A549 (cell line): ENCODE results near the gene ADGRB2. TPM values are rescaled to one million over a fixed set of nuclear protein-coding genes. Genes with fewer than 3 reads are reported as not detected.

Experiments used
- ATAC-seq, 2 experiments: fragments of 200-7000 bp in 1 of 2; fragments of >200 bp in 1 of 2; cut with Nextera tagmentation in 1 of 2; cut with Tn5 transposase in 1 of 2; 3 replicates each; pipeline versions ENCODE4 v1.8.0 to v1.9.1; 2018 to 2020; ENCODE audit warnings: mild to moderate bottlenecking in 1 of 2, moderate library complexity in 1 of 2
- CTCF ChIA-PET: fragments of 300-600 bp; sonication (Branson Sonifier 250); formaldehyde crosslinking; extraction: SDS; loops from one replicate; lab custom pipeline; 2021; ENCODE audit warnings: antibody characterized with exemption, inconsistent platforms; lab: Yijun Ruan, JAX
- POLR2A ChIA-PET: fragments of 350-600 bp; formaldehyde crosslinking; extraction: SDS; loops from one replicate; lab custom pipeline; 2021; ENCODE audit warnings: antibody characterized with exemption, inconsistent platforms; lab: Yijun Ruan, JAX
- DNase-seq, 2 experiments: peaks; one replicate each; pipeline versions ENCODE4 v3.0.0 to v3.0.0-alpha.2; 2011 to 2016; ENCODE audit warnings: low read depth in 1 of 2, low spot score in 1 of 2
- FAIRE-seq: peaks from 2 replicates; lab custom pipeline; 2011; peaks lifted over from hg19 to GRCh38; lab: Jason Lieb, UNC
- H3K27ac ChIP-seq, 2 experiments: fragments of >200 bp; sonication (Bioruptor Twin); formaldehyde crosslinking; 3 replicates each; pipeline ENCODE4 v1.5.1; 2016 to 2017
- H3K4me1 ChIP-seq: fragments of >200 bp; sonication (Bioruptor Twin); formaldehyde crosslinking; 3 replicates; pipeline ENCODE4 v1.6.1; 2016
- H3K4me2 ChIP-seq: fragments of >200 bp; sonication (Bioruptor Twin); formaldehyde crosslinking; 3 replicates; pipeline ENCODE4 v1.6.1; 2016
- H3K4me3 ChIP-seq: fragments of >200 bp; sonication (Bioruptor Twin); formaldehyde crosslinking; 3 replicates; pipeline ENCODE4 v1.5.1; 2016
- H3K9me3 ChIP-seq: fragments of >200 bp; sonication (Bioruptor Twin); formaldehyde crosslinking; 3 replicates; pipeline ENCODE4 v1.6.1; 2016
- CBX2 ChIP-seq: fragments of 200-600 bp; sonication (generic); IDR thresholded peaks from 2 replicates; pipeline ENCODE4 v1.6.1; 2016; ENCODE audit warnings: low read depth, mild to moderate bottlenecking, borderline replicate concordance
- CTCF ChIP-seq: fragments of >200 bp; sonication (Bioruptor Twin); formaldehyde crosslinking; IDR thresholded peaks from 3 replicates; pipeline ENCODE4 v1.5.1; 2016
- ELK1 ChIP-seq: fragments of 150-350 bp; IDR thresholded peaks from 2 replicates; pipeline ENCODE4 v1.6.1; 2014; ENCODE audit warnings: low read depth, mild to moderate bottlenecking, low read length
- FOSL2 ChIP-seq, 2 experiments: fragments of 450-650 bp in 1 of 2; fragments of >200 bp in 1 of 2; sonication (Bioruptor Twin) in 1 of 2; formaldehyde crosslinking; IDR thresholded peaks; 2 replicates each; pipeline versions ENCODE4 v1.5.0 to v1.6.1; 2016 to 2020; ENCODE audit warnings: mild to moderate bottlenecking in 1 of 2, moderate library complexity in 1 of 2
- FOXS1 ChIP-seq: fragments of 250-450 bp; sonication (Bioruptor Pico); IDR thresholded peaks from 2 replicates; pipeline ENCODE4 v1.5.0; 2020; ENCODE audit warnings: mild to moderate bottlenecking, moderate library complexity
- HOXB5 ChIP-seq: fragments of 250-450 bp; sonication (Bioruptor Pico); IDR thresholded peaks from 2 replicates; pipeline ENCODE4 v1.5.0; 2020; ENCODE audit warnings: mild to moderate bottlenecking, moderate library complexity
- MAZ ChIP-seq: fragments of 150-350 bp; IDR thresholded peaks from 2 replicates; pipeline ENCODE4 v1.6.1; 2014; ENCODE audit warnings: antibody characterized with exemption, low read depth, low read length, borderline replicate concordance
- RCOR1 ChIP-seq: fragments of 150-350 bp; IDR thresholded peaks from 2 replicates; pipeline ENCODE4 v1.6.1; 2014; ENCODE audit warnings: antibody characterized with exemption, low read length, low read depth
- SMC3 ChIP-seq: fragments of >200 bp; sonication (Bioruptor Twin); formaldehyde crosslinking; IDR thresholded peaks from 3 replicates; pipeline ENCODE4 v1.6.1; 2018; ENCODE audit warnings: inconsistent platforms
- WGBS: methylation state at CpG from one replicate; pipeline ENCODE4 v1.1.6; 2017; ENCODE audit errors: missing lambda C conversion rate; 5-methylcytosine and 5-hydroxymethylcytosine counted together
- polyA plus RNA-seq, 4 experiments: library from polyadenylated mRNA; depleted of rRNA in 3 of 4; stranded (reverse); fragments of >200 nt; fragmentation: RNase III in 1 of 4; extraction: RNeasy Plus Mini Kit Qiagen cat#74134 plus additional on column Dnase treatment in 1 of 4; gene quantifications; 2 replicates in 3 of 4; 3 replicates in 1 of 4; pipeline ENCODE4 v1.2.3, GENCODE V29; 2011 to 2017
- TF ChIP-seq, protein P1 (sequence below): fragments of 250-450 bp; sonication (Bioruptor Pico); IDR thresholded peaks from 2 replicates; pipeline ENCODE4 v1.5.0; 2021; ENCODE audit warnings: mild to moderate bottlenecking, moderate library complexity, borderline replicate concordance
- TF ChIP-seq, protein P2 (sequence below): fragments of 200-600 bp; sonication (generic); IDR thresholded peaks from 2 replicates; pipeline ENCODE4 v1.6.1; 2016; ENCODE audit warnings: antibody characterized with exemption, mild to moderate bottlenecking, moderate library complexity

ADGRB2 gene
- polyA plus RNA-seq, 2 of the 4 experiments (the other 2 are of a cell fraction) = 2.3 to 6.6 TPM

DNA sequence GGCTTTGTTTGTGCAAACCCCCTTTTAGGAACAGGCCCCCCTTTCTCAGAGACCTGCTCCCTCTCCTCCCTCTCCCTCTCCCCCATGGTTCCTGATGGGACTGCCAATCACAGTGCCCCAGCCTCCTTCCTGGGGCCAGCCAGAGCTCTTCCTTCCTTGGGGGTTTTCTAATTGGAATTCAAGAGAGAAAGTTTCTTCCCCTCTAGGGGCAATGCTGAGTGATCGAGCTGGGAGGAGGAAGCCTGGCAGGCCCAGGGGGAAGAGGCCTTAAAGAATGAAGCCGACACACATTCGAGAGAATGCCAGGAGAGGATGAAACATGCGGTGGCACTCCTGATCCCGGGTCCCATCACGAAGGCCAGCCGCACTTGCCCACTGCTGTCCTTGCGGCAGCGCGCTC lies 39.0 kb downstream of the ADGRB2 start:
- TF ChIP-seq SMC3 (no peak), HOXB5 (CRISPR knock-in tag) (no peak), RCOR1 (no peak), MAZ (no peak), CBX2 (no peak)
- TF ChIP-seq, protein P1, sequence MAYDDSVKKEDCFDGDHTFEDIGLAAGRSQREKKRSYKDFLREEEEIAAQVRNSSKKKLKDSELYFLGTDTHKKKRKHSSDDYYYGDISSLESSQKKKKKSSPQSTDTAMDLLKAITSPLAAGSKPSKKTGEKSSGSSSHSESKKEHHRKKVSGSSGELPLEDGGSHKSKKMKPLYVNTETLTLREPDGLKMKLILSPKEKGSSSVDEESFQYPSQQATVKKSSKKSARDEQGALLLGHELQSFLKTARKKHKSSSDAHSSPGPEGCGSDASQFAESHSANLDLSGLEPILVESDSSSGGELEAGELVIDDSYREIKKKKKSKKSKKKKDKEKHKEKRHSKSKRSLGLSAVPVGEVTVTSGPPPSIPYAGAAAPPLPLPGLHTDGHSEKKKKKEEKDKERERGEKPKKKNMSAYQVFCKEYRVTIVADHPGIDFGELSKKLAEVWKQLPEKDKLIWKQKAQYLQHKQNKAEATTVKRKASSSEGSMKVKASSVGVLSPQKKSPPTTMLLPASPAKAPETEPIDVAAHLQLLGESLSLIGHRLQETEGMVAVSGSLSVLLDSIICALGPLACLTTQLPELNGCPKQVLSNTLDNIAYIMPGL = no peak
- TF ChIP-seq, all 56 proteins: peak for 0
- no peaks in the 10 kb centered on the region for H3K9me3 ChIP-seq
- CTCF ChIA-PET = interaction anchor here (0.6 to 3.4 kb wide), 6 partner anchors 9 to 64 kb away, joined by 4 to 17 read pairs (median 5); no protein-coding TSS in a partner anchor
- H3K4me1 ChIP-seq = no peaks in the 10 kb centered on the region
- no peak overlapping the region for H3K4me2 ChIP-seq
- H3K4me3 ChIP-seq = no peak overlapping the region
- 82% methylated on average over 10 of the region's 10 CpGs for WGBS
- ATAC-seq (peak in 1 of 2 experiments; percentile 49; a peak in 2 of 6 replicates), DNase-seq (no peak), FAIRE-seq (no peak)
- POLR2A ChIA-PET = interaction anchor here (2.4 kb wide), 1 partner anchor 10 kb away, joined by 10 read pairs; no protein-coding TSS in a partner anchor
- no peak overlapping the region for H3K27ac ChIP-seq

- WGBS = 78% methylated on average over 5 of the region's 5 CpGs
- no peaks in the 10 kb centered on the region for H3K4me1 ChIP-seq
- no peak overlapping the region for H3K27ac ChIP-seq
- peak in 1 of 2 experiments; percentile 33 for DNase-seq
- TF ChIP-seq FOXS1 (CRISPR knock-in tag) = no peak
- TF ChIP-seq CTCF = no peak
- no peak for TF ChIP-seq FOSL2 (IDR thresholded peaks at IDR 0.05)
- TF ChIP-seq FOSL2 (CRISPR knock-in tag; IDR thresholded peaks at IDR 0.05) = no peak
- TF ChIP-seq ELK1 = no peak
- TF ChIP-seq, protein P2, sequence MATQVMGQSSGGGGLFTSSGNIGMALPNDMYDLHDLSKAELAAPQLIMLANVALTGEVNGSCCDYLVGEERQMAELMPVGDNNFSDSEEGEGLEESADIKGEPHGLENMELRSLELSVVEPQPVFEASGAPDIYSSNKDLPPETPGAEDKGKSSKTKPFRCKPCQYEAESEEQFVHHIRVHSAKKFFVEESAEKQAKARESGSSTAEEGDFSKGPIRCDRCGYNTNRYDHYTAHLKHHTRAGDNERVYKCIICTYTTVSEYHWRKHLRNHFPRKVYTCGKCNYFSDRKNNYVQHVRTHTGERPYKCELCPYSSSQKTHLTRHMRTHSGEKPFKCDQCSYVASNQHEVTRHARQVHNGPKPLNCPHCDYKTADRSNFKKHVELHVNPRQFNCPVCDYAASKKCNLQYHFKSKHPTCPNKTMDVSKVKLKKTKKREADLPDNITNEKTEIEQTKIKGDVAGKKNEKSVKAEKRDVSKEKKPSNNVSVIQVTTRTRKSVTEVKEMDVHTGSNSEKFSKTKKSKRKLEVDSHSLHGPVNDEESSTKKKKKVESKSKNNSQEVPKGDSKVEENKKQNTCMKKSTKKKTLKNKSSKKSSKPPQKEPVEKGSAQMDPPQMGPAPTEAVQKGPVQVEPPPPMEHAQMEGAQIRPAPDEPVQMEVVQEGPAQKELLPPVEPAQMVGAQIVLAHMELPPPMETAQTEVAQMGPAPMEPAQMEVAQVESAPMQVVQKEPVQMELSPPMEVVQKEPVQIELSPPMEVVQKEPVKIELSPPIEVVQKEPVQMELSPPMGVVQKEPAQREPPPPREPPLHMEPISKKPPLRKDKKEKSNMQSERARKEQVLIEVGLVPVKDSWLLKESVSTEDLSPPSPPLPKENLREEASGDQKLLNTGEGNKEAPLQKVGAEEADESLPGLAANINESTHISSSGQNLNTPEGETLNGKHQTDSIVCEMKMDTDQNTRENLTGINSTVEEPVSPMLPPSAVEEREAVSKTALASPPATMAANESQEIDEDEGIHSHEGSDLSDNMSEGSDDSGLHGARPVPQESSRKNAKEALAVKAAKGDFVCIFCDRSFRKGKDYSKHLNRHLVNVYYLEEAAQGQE = peak; percentile 95
- no peak overlapping the region for H3K4me3 ChIP-seq
- no peaks in the 10 kb centered on the region for H3K9me3 ChIP-seq
- ATAC-seq = peak; percentile 41 to 60; a peak in 2 of 6 replicates
- CTCF ChIA-PET = interaction anchor here (0.7 to 3.4 kb wide), 3 partner anchors 7 to 39 kb away, joined by 3 to 17 read pairs (median 5); no protein-coding TSS in a partner anchor
- POLR2A ChIA-PET = interaction anchor here (2.4 kb wide), 1 partner anchor 9 kb away, joined by 10 read pairs; no protein-coding TSS in a partner anchor
- no peak overlapping the region for H3K4me2 ChIP-seq
- no peak for FAIRE-seq
Observed at GRCh38 chr1:31723828-31724359, 40.2 kb downstream of the ADGRB2 start.
